Measurements from ENCODE around the gene C1QTNF5.

DNA sequence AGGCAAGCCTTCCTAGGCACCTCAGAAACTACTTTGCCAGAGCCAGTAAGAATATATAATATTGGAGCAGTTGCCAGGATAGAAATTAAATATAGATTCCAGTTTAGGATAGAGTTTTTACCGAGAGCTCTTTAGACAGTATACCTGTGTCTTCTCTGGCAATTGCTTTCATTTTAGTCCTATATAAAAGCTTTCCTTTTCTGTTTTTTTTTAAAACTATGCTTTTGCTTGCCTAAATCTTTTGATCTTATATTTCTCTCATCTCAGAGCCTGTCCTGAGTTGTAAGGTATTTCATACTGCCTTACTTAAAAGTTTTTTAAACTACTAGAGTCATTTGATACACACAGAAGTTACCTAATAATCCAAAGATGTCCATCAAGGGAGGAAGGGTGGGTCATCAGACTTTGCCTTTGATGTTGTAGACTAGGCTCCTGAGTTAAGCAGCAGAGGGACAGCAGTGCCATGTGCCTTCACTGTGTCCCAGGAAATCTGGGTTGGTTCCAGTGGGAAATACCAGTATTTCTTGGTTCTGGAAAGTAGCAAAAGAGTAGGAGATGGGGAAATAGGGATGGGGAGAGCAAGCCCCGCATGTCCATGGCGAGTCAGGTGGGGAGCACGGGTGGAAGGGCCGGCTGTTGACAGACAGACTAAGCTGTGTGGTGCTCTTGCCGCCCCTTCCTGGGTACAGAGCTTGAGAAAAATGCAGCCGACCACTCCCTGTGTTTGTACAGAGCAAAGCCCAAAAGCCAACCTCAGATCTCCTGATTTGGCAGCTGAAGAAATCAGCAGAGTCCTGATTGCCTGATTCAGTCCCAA lies 34.9 kb downstream of the C1QTNF5 start:
- no peak for TF ChIP-seq EP300 (IDR thresholded peaks at IDR 0.05)
- TF ChIP-seq, protein P1, sequence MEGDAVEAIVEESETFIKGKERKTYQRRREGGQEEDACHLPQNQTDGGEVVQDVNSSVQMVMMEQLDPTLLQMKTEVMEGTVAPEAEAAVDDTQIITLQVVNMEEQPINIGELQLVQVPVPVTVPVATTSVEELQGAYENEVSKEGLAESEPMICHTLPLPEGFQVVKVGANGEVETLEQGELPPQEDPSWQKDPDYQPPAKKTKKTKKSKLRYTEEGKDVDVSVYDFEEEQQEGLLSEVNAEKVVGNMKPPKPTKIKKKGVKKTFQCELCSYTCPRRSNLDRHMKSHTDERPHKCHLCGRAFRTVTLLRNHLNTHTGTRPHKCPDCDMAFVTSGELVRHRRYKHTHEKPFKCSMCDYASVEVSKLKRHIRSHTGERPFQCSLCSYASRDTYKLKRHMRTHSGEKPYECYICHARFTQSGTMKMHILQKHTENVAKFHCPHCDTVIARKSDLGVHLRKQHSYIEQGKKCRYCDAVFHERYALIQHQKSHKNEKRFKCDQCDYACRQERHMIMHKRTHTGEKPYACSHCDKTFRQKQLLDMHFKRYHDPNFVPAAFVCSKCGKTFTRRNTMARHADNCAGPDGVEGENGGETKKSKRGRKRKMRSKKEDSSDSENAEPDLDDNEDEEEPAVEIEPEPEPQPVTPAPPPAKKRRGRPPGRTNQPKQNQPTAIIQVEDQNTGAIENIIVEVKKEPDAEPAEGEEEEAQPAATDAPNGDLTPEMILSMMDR (IDR thresholded peaks at IDR 0.05): no peak

All from gastroesophageal sphincter (tissue), 3 donors.